ENCODE results near the gene ITGAD.

The ITGAD gene

GRCh38 chr16:31409433-31409832 is 16.3 kb downstream of the ITGAD start:
- DNase-seq (ENCODE audit: low read depth): no peak
- H3K4me3 ChIP-seq (ENCODE audit: low read depth, low read length): no peak overlapping the region
- TF ChIP-seq CTCF (IDR thresholded peaks at IDR 0.05; ENCODE audit: low read depth, low read length) (no peak), MAX (IDR thresholded peaks at IDR 0.05; ENCODE audit: low read depth, low read length) (no peak), POLR2A (IDR thresholded peaks at IDR 0.05; ENCODE audit: extremely low read depth, insufficient read length) (no peak), MYC (IDR thresholded peaks at IDR 0.05; ENCODE audit: low read depth, low read length) (no peak)

GRCh38 chr16:31410082-31410481 is 16.9 kb downstream of the ITGAD start:
- DNase-seq (ENCODE audit: low read depth): no peak
- TF ChIP-seq MYC (IDR thresholded peaks at IDR 0.05; ENCODE audit: low read depth, low read length) (no peak), MAX (IDR thresholded peaks at IDR 0.05; ENCODE audit: low read depth, low read length) (no peak), POLR2A (IDR thresholded peaks at IDR 0.05; ENCODE audit: extremely low read depth, insufficient read length) (no peak), CTCF (IDR thresholded peaks at IDR 0.05; ENCODE audit: low read depth, low read length) (no peak)
- no peak overlapping the region for H3K4me3 ChIP-seq (ENCODE audit: low read depth, low read length)

- DNase-seq (ENCODE audit: low read depth): no peak
- TF ChIP-seq CTCF (IDR thresholded peaks at IDR 0.05; ENCODE audit: low read depth, low read length) (no peak), MAX (IDR thresholded peaks at IDR 0.05; ENCODE audit: low read depth, low read length) (no peak), POLR2A (IDR thresholded peaks at IDR 0.05; ENCODE audit: extremely low read depth, insufficient read length) (no peak), MYC (IDR thresholded peaks at IDR 0.05; ENCODE audit: low read depth, low read length) (no peak)
- no peak overlapping the region for H3K4me3 ChIP-seq (ENCODE audit: low read depth, low read length)
Observed at GRCh38 chr16:31411024-31411844, 18.1 kb downstream of the ITGAD start.

- no peak for DNase-seq (ENCODE audit: low read depth)
- TF ChIP-seq MAX (IDR thresholded peaks at IDR 0.05; ENCODE audit: low read depth, low read length): no peak
- no peak for TF ChIP-seq POLR2A (IDR thresholded peaks at IDR 0.05; ENCODE audit: extremely low read depth, insufficient read length)
Observed at GRCh38 chr16:31412750-31413149, 19.6 kb downstream of the ITGAD start.

GRCh38 chr16:31413381-31413780 is 20.2 kb downstream of the ITGAD start:
- no peak for DNase-seq (ENCODE audit: low read depth)
- no peak for TF ChIP-seq POLR2A (IDR thresholded peaks at IDR 0.05; ENCODE audit: extremely low read depth, insufficient read length)
- no peak for TF ChIP-seq CTCF (IDR thresholded peaks at IDR 0.05; ENCODE audit: low read depth, low read length)
- no peak for TF ChIP-seq MAX (IDR thresholded peaks at IDR 0.05; ENCODE audit: low read depth, low read length)
- no peak for TF ChIP-seq MYC (IDR thresholded peaks at IDR 0.05; ENCODE audit: low read depth, low read length)
- H3K4me3 ChIP-seq (ENCODE audit: low read depth, low read length): no peak overlapping the region

More at GRCh38 chr16:31412750-31413149, 19.6 kb downstream of the ITGAD start:
- H3K4me3 ChIP-seq (ENCODE audit: low read depth, low read length): no peak overlapping the region

- no peak for DNase-seq (ENCODE audit: low read depth)
- no peak overlapping the region for H3K4me3 ChIP-seq (ENCODE audit: low read depth, low read length)
- TF ChIP-seq MAX (IDR thresholded peaks at IDR 0.05; ENCODE audit: low read depth, low read length) (no peak), POLR2A (IDR thresholded peaks at IDR 0.05; ENCODE audit: extremely low read depth, insufficient read length) (no peak), CTCF (IDR thresholded peaks at IDR 0.05; ENCODE audit: low read depth, low read length) (no peak), MYC (IDR thresholded peaks at IDR 0.05; ENCODE audit: low read depth, low read length) (no peak)
Observed at GRCh38 chr16:31413943-31414342, 20.8 kb downstream of the ITGAD start.
